Panc1 (cell line): ENCODE measurements around the gene PDZD4. TPM values are rescaled to one million over a fixed set of nuclear protein-coding genes. Genes with fewer than 3 reads are reported as not detected.

Source experiments
- ATAC-seq: fragments of 200-7000 bp; cut with Tn5 transposase; 2 replicates; pipeline ENCODE4 v1.9.1; 2020; ENCODE audit warnings: mild to moderate bottlenecking, moderate library complexity
- BruUV-seq: library from RNA; stranded (reverse); fragments of 400-500 nt; replicated peaks from 2 replicates; lab custom pipeline; 2021; lab: Mats Ljungman, UMichigan
- CTCF ChIA-PET: fragments of 300-600 bp; sonication (Branson Sonifier 250); formaldehyde crosslinking; loops from one replicate; lab custom pipeline; 2022; ENCODE audit warnings: antibody characterized with exemption; lab: Charles Lee
- POLR2A ChIA-PET: fragments of 300-600 bp; sonication (Branson Sonifier 250); formaldehyde crosslinking; loops from one replicate; lab custom pipeline; 2022; ENCODE audit warnings: antibody characterized with exemption; lab: Charles Lee
- DNase-seq: peaks from one replicate; pipeline ENCODE4 v3.0.0-alpha.2; 2010; ENCODE audit warnings: low read depth, low spot score
- H3K27ac ChIP-seq: 2 replicates; pipeline ENCODE4 v1.5.1; 2011; ENCODE audit warnings: mild to moderate bottlenecking, low read length, inconsistent platforms
- H3K27me3 ChIP-seq: fragments of 200-500 bp; sonication (Bioruptor generic); 2 replicates; pipeline ENCODE4 v1.6.0; 2014; ENCODE audit warnings: low read length, inconsistent platforms; ENCODE audit not compliant: control insufficient read depth, insufficient read depth
- H3K36me3 ChIP-seq: fragments of 200-500 bp; sonication (Bioruptor generic); 2 replicates; pipeline ENCODE4 v1.5.1; 2014; ENCODE audit warnings: inconsistent platforms, mild to moderate bottlenecking, low read length, moderate library complexity; ENCODE audit not compliant: control insufficient read depth, insufficient read depth
- H3K4me1 ChIP-seq: 2 replicates; pipeline ENCODE4 v1.5.1; 2011; ENCODE audit warnings: inconsistent platforms, mild to moderate bottlenecking, low read length, moderate library complexity; ENCODE audit not compliant: control insufficient read depth, insufficient read depth
- H3K4me3 ChIP-seq, 2 experiments: 2 replicates each; pipeline ENCODE4 v1.5.1; 2011 to 2012; ENCODE audit warnings: low read depth in 2 of 2, low read length in 2 of 2, mild to moderate bottlenecking in 2 of 2, inconsistent platforms in 1 of 2, moderate library complexity in 1 of 2
- H3K9me3 ChIP-seq: fragments of 200-500 bp; sonication (Bioruptor generic); 2 replicates; pipeline ENCODE4 v1.5.1; 2014; ENCODE audit warnings: low read depth, mild to moderate bottlenecking, inconsistent platforms, low read length, moderate library complexity; ENCODE audit not compliant: control insufficient read depth, insufficient read depth
- CTCF ChIP-seq: fragments of 450-650 bp; IDR thresholded peaks from 2 replicates; pipeline ENCODE4 v1.5.1; 2017; ENCODE audit warnings: mild to moderate bottlenecking
- POLR2AphosphoS5 ChIP-seq: IDR thresholded peaks from 2 replicates; pipeline ENCODE4 v1.6.1; 2012; ENCODE audit warnings: mild to moderate bottlenecking, low read depth, low read length, moderate library complexity
- REST ChIP-seq, 2 experiments: IDR thresholded peaks; 2 replicates each; pipeline ENCODE4 v1.6.1; 2011 to 2012; ENCODE audit warnings: low read depth in 2 of 2, control low read depth in 1 of 2, low read length in 1 of 2, mild to moderate bottlenecking in 1 of 2, moderate library complexity in 1 of 2; ENCODE audit not compliant: insufficient read depth in 1 of 2
- SIN3A ChIP-seq: IDR thresholded peaks from 2 replicates; pipeline ENCODE4 v1.6.1; 2012; ENCODE audit warnings: low read depth, mild to moderate bottlenecking, low read length, moderate library complexity, borderline replicate concordance; ENCODE audit not compliant: insufficient read depth
- TCF7L2 ChIP-seq: IDR thresholded peaks from 2 replicates; pipeline ENCODE4 v1.6.1; 2011; ENCODE audit warnings: mild to moderate bottlenecking, low read depth, low read length, inconsistent platforms
- in situ Hi-C: cut with HindIII; loops from 2 replicates; pipeline ENCODE4 v1.10.0; 2016; ENCODE audit warnings: low sequenced_read_pairs, low pct_unique_long_range_greater_than_20kb
- intact Hi-C: fragments of 100-400 bp; cut with micrococcal nuclease; formaldehyde crosslinking; loops from one replicate; pipeline ENCODE4 v1.10.0; 2022; ENCODE audit not compliant: unreplicated experiment
- total RNA-seq: library from RNA; stranded (reverse); gene quantifications from one replicate; pipeline ENCODE4 v1.2.1, GENCODE V29; 2021; ENCODE audit not compliant: unreplicated experiment

PDZD4 gene
- total RNA-seq, 1 experiment from 2014 or later, result 37.2 TPM

GRCh38 chrX:153773741-153774575 lies 56.4 kb downstream of the PDZD4 start:
- BruUV-seq, result no TSS peak
- DNase-seq (no peak), ATAC-seq (no peak)
- Histone ChIP-seq H3K27ac (no peak overlapping the region), H3K9me3 (no peaks in the 10 kb centered on the region), H3K36me3 (no peaks in the 10 kb centered on the region), H3K4me1 (no peaks in the 10 kb centered on the region), H3K27me3 (no peaks in the 10 kb centered on the region), H3K4me3 (no peak overlapping the region)
- CTCF ChIA-PET, result interaction anchor here (0.6 kb wide), 1 partner anchor 315 kb away, joined by 5 read pairs; no protein-coding TSS in a partner anchor
- intact Hi-C loops, result no loop called here
- in situ Hi-C loops, result no loop called here
- TF ChIP-seq REST (IDR thresholded peaks at IDR 0.05; ENCODE audit: insufficient read depth in 1 of 2, low read depth in 2 of 2, low read length in 1 of 2), result no peak
- TF ChIP-seq POLR2AphosphoS5, result no peak
- no peak for TF ChIP-seq CTCF
- TF ChIP-seq SIN3A, result no peak
- TF ChIP-seq TCF7L2, result no peak
- POLR2A ChIA-PET, result no interaction called here

GRCh38 chrX:153773218-153773611 lies 57.1 kb downstream of the PDZD4 start:
- no peaks in the 10 kb centered on the region for H3K27me3 ChIP-seq
- no peak overlapping the region for H3K27ac ChIP-seq
- no peaks in the 10 kb centered on the region for H3K4me1 ChIP-seq
- no TSS peak for BruUV-seq
- no peak for TF ChIP-seq REST (IDR thresholded peaks at IDR 0.05; ENCODE audit: insufficient read depth in 1 of 2, low read depth in 2 of 2, low read length in 1 of 2)
- no peak for TF ChIP-seq TCF7L2
- no peak for TF ChIP-seq POLR2AphosphoS5
- no peak for TF ChIP-seq CTCF
- no peak for TF ChIP-seq SIN3A
- no peak overlapping the region for H3K4me3 ChIP-seq
- in situ Hi-C loops, result no loop called here
- ATAC-seq (no peak), DNase-seq (no peak)
- no peaks in the 10 kb centered on the region for H3K36me3 ChIP-seq
- CTCF ChIA-PET, result no interaction called here
- no peaks in the 10 kb centered on the region for H3K9me3 ChIP-seq
- intact Hi-C loops, result no loop called here
- POLR2A ChIA-PET, result no interaction called here
